GM21723 (cell line): Measurements from ENCODE around the gene KIF15.
"Not testable (repeated sequence)": the region's sequence is repeated elsewhere in the genome, so short reads cannot be mapped to it uniquely, and the experiment has no call there.

ENCODE experiments used
- ATAC-seq: cut with Tn5 transposase; IDR thresholded peaks from one replicate; pipeline ENCODE4 v1.9.1; 2021; ENCODE audit warnings: mild to moderate bottlenecking, moderate library complexity; ENCODE audit not compliant: unreplicated experiment

The KIF15 gene

GRCh38 chr3:44761424-44762169, at the start of gene KIF15, which contains the start of gene KIAA1143:
Gene KIF15 (plus strand): TSS chr3:44761794. CDS start chr3:44761866, 72 bp downstream.
Gene KIAA1143 (minus strand): TSS chr3:44761619. CDS start chr3:44761602, 17 bp downstream.
- ATAC-seq, result peak; percentile 86

- no peak for ATAC-seq
Observed at GRCh38 chr3:44712455-44713075, 49.0 kb upstream of the KIF15 start, which contains the start of gene ZNF502. Gene ZNF502 (plus strand): TSS chr3:44712660. CDS start chr3:44720262, 7,602 bp downstream.

DNA sequence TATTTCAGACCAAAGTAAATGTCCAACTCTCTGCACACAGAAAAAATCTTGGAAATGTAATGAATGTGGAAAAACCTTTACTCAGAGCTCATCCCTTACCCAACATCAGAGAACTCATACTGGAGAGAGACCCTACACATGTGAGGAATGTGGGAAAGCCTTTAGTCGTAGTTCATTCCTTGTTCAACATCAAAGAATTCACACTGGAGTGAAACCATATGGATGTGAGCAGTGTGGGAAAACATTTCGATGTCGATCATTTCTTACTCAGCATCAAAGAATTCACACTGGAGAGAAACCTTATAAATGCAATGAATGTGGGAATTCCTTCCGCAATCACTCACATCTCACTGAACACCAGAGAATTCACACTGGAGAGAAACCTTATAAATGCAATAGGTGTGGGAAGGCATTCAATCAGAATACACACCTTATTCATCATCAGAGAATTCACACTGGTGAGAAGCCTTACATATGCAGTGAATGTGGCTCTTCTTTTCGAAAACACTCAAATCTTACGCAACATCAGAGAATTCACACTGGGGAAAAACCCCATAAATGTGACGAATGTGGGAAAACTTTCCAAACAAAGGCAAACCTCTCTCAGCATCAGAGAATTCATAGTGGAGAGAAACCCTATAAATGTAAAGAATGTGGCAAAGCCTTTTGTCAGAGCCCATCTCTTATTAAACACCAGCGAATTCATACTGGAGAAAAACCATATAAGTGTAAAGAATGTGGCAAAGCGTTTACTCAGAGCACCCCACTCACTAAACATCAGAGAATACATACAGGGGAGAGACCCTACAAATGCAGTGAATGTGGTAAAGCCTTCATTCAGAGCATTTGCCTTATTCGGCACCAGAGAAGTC, 40.1 kb upstream of the KIF15 start:
- no peak for ATAC-seq

DNA sequence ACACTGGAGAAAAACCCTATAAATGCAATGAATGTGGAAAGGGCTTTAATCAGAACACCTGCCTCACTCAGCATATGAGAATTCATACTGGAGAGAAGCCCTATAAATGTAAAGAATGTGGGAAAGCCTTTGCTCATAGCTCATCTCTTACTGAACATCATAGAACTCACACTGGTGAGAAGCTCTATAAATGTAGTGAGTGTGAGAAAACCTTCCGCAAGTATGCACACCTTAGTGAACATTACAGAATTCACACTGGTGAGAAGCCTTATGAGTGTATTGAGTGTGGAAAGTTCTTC, 39.5 kb upstream of the KIF15 start:
- ATAC-seq, result no peak

DNA sequence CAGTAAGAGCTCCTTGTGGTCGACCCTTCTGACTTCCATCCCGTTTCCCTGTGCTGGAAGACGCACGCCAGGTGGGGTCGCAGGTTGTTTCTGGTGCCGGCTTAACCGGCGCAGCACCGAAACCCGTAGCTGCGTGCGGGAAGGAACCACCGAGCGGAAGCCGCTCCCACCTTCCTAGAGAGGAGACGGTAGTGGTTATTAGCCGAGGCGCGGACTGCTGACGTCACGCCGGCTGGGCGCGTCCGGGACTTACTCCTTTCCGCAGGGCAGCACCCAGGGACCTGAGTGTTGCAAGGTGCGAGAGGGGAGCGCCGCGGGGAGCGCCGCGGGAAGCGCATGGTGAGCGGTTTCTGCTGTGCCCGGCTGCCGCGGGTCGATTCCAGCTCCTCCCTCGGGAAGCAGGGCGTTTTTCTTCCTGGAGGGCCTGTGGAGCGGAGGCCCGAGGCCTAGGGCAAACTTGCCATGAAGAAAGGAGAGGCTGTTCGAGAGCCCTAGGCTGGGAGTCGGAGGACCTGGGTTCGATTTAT, 32.1 kb upstream of the KIF15 start, which contains the start of gene ZNF501:
Gene ZNF501 (plus strand): TSS at position 252 of the 527 bp plus-strand sequence. CDS start 4,787 bp downstream, outside the sequence.
- peak; percentile 78 for ATAC-seq

- no peak for ATAC-seq
Observed at GRCh38 chr3:44734646-44735168, 26.9 kb upstream of the KIF15 start.

GRCh38 chr3:44761101-44761423, 532 bp upstream of the KIF15 start:
- no peak for ATAC-seq

DNA sequence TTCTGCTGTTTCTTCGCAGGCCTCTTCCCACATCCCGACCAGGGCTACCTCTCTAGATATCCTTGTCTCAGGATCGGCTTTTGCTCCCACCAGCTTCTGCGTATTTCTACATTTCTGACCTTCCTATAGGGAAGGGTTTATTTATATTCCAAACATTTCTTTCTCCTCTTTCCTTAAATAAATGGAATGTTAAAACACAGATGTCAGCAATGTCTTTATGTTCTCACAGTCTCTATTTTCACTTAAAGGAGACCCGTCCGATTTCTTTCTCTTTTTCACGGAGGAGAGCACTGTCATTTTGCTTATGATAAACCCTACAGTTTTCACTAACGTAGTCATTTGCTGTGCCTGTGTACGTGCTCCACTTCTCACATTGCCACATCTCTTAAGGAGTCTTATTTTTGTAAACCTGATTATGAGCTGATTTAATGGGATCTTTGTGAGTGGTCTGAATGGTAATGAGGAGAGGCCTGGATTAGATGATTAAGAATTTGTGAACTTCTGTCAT, 630 bp downstream of the KIF15 start:
- ATAC-seq, result peak; percentile 12

DNA sequence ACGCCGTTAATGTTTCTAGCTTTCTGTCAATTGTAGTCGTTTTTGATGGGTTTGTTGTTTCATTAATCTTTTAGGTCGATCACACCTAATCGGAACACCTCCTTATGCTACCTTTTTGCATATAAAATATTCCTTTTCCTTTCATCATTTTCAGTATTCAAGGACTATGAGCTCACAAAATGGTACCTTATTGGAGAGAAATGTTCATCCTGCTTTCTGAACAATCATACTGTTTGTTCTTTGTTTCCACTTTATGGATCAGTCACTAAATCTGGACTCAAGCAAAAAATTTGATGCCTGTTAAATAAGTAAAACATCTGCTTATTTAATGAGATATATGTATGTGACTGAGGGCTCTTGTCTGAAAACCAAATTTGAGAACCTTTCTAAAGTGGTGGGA, 1.1 kb downstream of the KIF15 start:
- no peak for ATAC-seq

GRCh38 chr3:44764248-44764647, 2.7 kb downstream of the KIF15 start:
- no peak for ATAC-seq

GRCh38 chr3:44771424-44772098, 10.0 kb downstream of the KIF15 start:
- no peak for ATAC-seq

DNA sequence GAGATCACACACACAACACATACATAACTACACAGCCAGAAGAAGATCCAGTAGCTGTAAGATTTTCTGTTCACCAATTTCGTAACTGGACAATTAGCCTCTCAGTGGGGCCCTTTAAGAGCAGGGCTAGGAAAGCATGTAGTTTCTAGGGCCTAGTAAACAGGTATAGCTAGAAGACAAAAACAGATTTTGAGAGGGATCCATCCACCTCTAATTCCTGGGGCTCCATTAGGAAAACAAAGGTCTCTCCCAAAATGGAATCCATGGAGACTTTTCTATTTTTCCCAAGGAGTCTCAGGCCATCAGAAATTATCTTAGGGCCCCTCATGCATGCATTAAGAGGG, 10.5 kb downstream of the KIF15 start:
- ATAC-seq, result no peak

DNA sequence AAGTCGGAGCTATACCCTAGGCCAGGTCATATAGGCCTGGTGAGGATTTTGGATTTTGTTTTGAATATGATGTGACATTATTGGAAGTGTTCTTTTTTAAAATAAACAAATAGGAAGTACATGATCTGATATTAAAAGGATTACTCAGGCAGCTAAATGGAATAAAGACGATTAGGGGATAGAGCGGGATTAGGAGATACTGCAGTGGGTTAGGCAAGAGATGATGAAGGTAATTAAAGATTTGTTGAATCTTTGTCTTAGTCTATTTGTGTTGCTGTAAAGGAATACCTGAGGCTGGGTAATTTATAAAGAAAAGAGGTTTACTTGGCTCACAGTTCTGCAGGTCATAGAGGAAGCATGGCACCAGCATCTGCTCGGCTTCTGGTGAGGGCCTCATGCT, 21.3 kb downstream of the KIF15 start:
- no peak for ATAC-seq

DNA sequence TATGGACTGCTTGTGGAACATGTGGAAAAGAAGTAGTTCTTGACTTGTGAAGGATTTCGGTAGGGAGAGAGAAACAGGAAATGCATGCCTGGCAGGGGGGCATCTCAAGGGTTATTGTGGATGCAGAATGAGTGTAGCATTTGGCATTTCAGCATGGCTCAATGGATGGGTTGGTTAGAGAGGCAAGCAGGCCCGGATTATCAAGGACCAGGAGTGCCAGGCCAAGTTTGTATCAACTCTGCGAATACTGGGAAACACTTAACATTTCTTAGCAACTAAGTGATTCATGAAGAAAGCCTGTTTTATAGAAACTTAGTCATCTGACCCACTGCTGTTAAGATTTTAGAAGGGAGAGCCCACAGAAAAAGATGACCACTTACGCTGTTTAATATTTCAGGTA, 33.6 kb downstream of the KIF15 start:
- ATAC-seq, result no peak

DNA sequence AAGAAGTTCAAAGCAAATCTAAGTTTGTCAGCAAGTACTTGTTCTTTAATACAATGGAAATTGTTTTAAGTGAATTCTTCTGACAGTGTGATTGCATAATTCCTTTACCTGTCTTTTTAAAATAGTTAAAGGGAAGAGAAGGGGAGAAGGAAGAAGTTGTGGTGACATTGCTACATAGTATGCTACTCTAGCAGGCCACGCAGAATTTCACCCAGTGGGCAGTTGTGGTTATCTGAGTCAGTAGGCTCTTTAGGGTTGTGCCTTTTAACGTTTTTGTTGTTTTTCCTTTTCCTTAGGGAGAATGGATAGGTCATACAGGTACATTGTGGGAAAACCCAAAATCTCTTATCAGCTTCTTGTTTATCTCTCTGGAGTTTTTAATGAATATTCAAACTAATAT, 40.4 kb downstream of the KIF15 start:
- ATAC-seq, result no peak

DNA sequence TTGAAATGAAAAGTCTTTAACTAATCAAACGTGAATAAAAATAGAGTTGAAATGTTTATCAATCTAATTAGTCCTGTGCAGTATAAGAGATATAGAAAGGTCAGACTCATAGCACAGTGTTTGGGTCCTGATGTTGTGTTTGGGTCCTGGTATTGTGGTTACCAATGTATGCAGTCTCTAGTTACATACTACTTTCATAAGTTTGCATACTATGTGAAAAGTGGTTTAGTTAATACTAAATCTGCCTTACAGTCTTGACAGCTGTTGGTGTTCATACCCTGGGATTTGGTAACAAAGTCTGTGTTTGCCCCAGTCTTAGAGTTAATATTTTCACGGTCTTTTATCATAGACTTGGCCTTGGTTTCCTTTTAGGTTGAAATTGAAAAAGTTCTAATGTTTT, 41.7 kb downstream of the KIF15 start:
- no peak for ATAC-seq

- no peak for ATAC-seq
Observed at GRCh38 chr3:44805960-44806359, 44.4 kb downstream of the KIF15 start.

- ATAC-seq, result no peak
Observed at GRCh38 chr3:44814751-44815150, 53.2 kb downstream of the KIF15 start.

DNA sequence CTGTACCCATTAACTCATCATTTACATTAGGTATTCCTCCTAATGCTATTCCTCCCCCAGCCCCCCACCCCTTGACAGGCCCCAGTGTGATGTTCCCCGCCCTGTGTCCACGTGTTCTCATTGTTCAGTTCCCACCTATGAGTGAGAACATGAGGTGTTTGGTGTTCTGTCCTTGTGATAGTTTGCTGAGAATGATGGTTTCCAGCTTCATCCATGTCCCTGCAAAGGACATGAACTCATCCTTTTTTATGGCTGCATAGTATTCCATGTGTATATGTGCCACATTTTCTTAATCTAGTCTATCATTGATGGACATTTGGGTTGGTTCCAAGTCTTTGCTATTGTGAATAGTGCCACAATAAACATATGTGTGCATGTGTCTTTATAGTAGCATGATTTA, 54.7 kb downstream of the KIF15 start:
- not testable (repeated sequence) for ATAC-seq

DNA sequence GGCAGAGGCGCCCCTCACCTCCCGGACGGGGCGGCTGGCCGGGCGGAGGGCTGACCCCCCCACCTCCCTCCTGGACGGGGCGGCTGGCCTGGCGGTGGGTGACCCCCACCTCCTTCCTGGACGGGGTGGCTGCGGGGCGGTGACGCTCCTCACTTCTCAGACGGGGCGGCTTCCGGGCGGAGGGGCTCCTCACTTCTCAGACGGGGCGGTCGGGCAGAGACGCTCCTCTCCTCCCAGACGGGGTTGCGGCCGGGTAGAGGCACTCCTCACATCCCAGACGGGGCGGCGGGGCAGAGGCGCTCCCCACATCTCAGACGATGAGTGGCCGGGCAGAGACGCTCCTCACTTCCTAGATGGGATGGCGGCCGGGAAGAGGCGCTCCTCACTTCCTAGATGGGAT, 59.6 kb downstream of the KIF15 start:
- not testable (repeated sequence) for ATAC-seq
